Brain pericyte (primary cell): ENCODE results near the gene PITPNM3.
"Not testable (repeated sequence)": the region's sequence is repeated elsewhere in the genome, so short reads cannot be mapped to it uniquely, and the experiment has no call there.

Experiments
- DNase-seq: peaks from one replicate; pipeline ENCODE4 v3.0.0-alpha.2; 2012; ENCODE audit warnings: low read depth, low spot score

PITPNM3 gene

GRCh38 chr17:6556121-6557039 is at the start of gene PITPNM3:
TSS of gene PITPNM3 (minus strand) at chr17:6556555. CDS start at chr17:6556406, 149 bp downstream.
- no peak for DNase-seq

GRCh38 chr17:6605142-6605541 is 48.8 kb upstream of the PITPNM3 start:
- no peak for DNase-seq

GRCh38 chr17:6603744-6604325 is 47.5 kb upstream of the PITPNM3 start:
- no peak for DNase-seq

GRCh38 chr17:6602141-6602540 is 45.8 kb upstream of the PITPNM3 start:
- DNase-seq: no peak

GRCh38 chr17:6599364-6599763 is 43.0 kb upstream of the PITPNM3 start:
- no peak for DNase-seq

- no peak for DNase-seq
These were observed 41.4 kb upstream of the PITPNM3 start for GRCh38 chr17:6597727-6598126.

- DNase-seq: no peak
These were observed 40.6 kb upstream of the PITPNM3 start for GRCh38 chr17:6596941-6597340.

- no peak for DNase-seq
These were observed 40.2 kb upstream of the PITPNM3 start for GRCh38 chr17:6596511-6596910.

GRCh38 chr17:6596081-6596480 is 39.7 kb upstream of the PITPNM3 start:
- DNase-seq: no peak

GRCh38 chr17:6593371-6593770 is 37.0 kb upstream of the PITPNM3 start:
- DNase-seq: not testable (repeated sequence)

GRCh38 chr17:6592173-6592572 is 35.8 kb upstream of the PITPNM3 start:
- no peak for DNase-seq

GRCh38 chr17:6591599-6592158 is 35.3 kb upstream of the PITPNM3 start:
- no peak for DNase-seq

GRCh38 chr17:6589266-6589946 is 33.1 kb upstream of the PITPNM3 start:
- no peak for DNase-seq

GRCh38 chr17:6588165-6588564 is 31.8 kb upstream of the PITPNM3 start:
- DNase-seq: no peak

- no peak for DNase-seq
These were observed 31.0 kb upstream of the PITPNM3 start for GRCh38 chr17:6587310-6587709.

GRCh38 chr17:6583411-6583810 is 27.1 kb upstream of the PITPNM3 start:
- no peak for DNase-seq

- DNase-seq: no peak
These were observed 24.3 kb upstream of the PITPNM3 start for GRCh38 chr17:6580625-6581024.

GRCh38 chr17:6578491-6578890 is 22.1 kb upstream of the PITPNM3 start:
- DNase-seq: no peak

- DNase-seq: no peak
These were observed 21.4 kb upstream of the PITPNM3 start for GRCh38 chr17:6577686-6578263.

- no peak for DNase-seq
These were observed 19.9 kb upstream of the PITPNM3 start for GRCh38 chr17:6576038-6576785.

GRCh38 chr17:6575596-6575988 is 19.2 kb upstream of the PITPNM3 start:
- no peak for DNase-seq
